NB4 (cell line): ENCODE measurements around the gene CCDC91.

Experiments used
- CTCF ChIP-seq: IDR thresholded peaks from one replicate; pipeline ENCODE4 v1.5.1; 2012; ENCODE audit warnings: low read depth, low read length
- MAX ChIP-seq: IDR thresholded peaks from 2 replicates; pipeline ENCODE4 v1.6.1; 2011; ENCODE audit warnings: low read depth, low read length

GRCh38 chr12:28460420-28461130 lies 270.3 kb downstream of the CCDC91 start:
- no peak for TF ChIP-seq CTCF
- TF ChIP-seq MAX = no peak
